Neutrophil (primary cell): ENCODE measurements around the gene IL36B.

Experiments
- H3K27ac ChIP-seq: fragments of 200-600 bp; sonication (generic); 2 replicates; pipeline ENCODE4 v1.5.1; 2016; ENCODE audit warnings: mild to moderate bottlenecking, moderate library complexity
- H3K27me3 ChIP-seq: fragments of 200-600 bp; sonication (generic); 2 replicates; pipeline ENCODE4 v1.6.0; 2016; ENCODE audit warnings: mild to moderate bottlenecking
- H3K36me3 ChIP-seq: fragments of 200-600 bp; sonication (generic); 2 replicates; pipeline ENCODE4 v1.5.1; 2017
- H3K4me1 ChIP-seq, 2 experiments: fragments of 200-600 bp in 1 of 2; sonication (generic) in 1 of 2; 1 replicate in 1 of 2; 2 replicates in 1 of 2; pipeline versions ENCODE4 v1.5.1 to v1.6.1; 2013 to 2016; ENCODE audit warnings: low read depth in 1 of 2, low read length in 1 of 2, mild to moderate bottlenecking in 1 of 2, moderate library complexity in 1 of 2; ENCODE audit not compliant: control insufficient read depth in 1 of 2, insufficient read depth in 1 of 2
- H3K4me3 ChIP-seq, 2 experiments: fragments of 200-600 bp in 1 of 2; sonication (generic) in 1 of 2; 1 replicate in 1 of 2; 2 replicates in 1 of 2; pipeline ENCODE4 v1.5.1; 2013 to 2016; ENCODE audit warnings: low read depth in 1 of 2, low read length in 1 of 2, mild to moderate bottlenecking in 1 of 2, moderate library complexity in 1 of 2
- H3K9me3 ChIP-seq: fragments of 200-600 bp; sonication (generic); 2 replicates; pipeline ENCODE4 v1.5.1; 2016
- CTCF ChIP-seq: fragments of 200-600 bp; sonication (generic); IDR thresholded peaks from 2 replicates; pipeline ENCODE4 v1.5.1; 2016; ENCODE audit warnings: antibody characterized with exemption

The IL36B gene

DNA sequence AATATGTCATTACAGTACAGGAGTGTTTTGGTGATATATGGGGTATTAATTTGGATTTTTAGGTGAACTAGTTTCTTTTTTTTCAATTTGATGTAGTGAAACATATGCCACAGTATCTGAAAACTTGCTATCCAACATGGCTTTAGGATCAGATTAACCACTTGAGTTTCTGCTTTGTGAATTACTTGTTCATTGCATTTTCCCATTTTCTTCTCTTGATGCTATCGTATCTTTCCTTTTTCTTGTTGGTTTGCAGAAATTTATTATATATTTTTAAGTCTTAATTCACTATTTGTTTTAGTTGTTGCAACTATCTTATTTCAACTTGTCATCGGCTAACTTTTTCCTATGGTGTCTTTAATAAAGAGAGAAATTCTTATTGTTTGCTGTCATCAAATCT, 38.6 kb downstream of the IL36B start:
- TF ChIP-seq CTCF = no peak
- Histone ChIP-seq H3K9me3 (no peaks in the 10 kb centered on the region), H3K27me3 (no peaks in the 10 kb centered on the region), H3K4me1 (no peaks in the 10 kb centered on the region), H3K36me3 (no peaks in the 10 kb centered on the region), H3K27ac (no peak overlapping the region), H3K4me3 (no peak overlapping the region)

GRCh38 chr2:113013336-113013661, 39.4 kb downstream of the IL36B start:
- H3K4me3 ChIP-seq = no peak overlapping the region
- H3K4me1 ChIP-seq = no peaks in the 10 kb centered on the region
- no peak for TF ChIP-seq CTCF
- H3K27me3 ChIP-seq = no peaks in the 10 kb centered on the region
- no peaks in the 10 kb centered on the region for H3K9me3 ChIP-seq
- no peak overlapping the region for H3K27ac ChIP-seq
- H3K36me3 ChIP-seq = no peaks in the 10 kb centered on the region

- Histone ChIP-seq H3K36me3 (no peaks in the 10 kb centered on the region), H3K4me3 (no peak overlapping the region), H3K4me1 (no peaks in the 10 kb centered on the region), H3K27ac (no peak overlapping the region), H3K9me3 (no peaks in the 10 kb centered on the region), H3K27me3 (peaks cover 2% of the 10 kb centered on the region)
- TF ChIP-seq CTCF = no peak
Observed at GRCh38 chr2:113012436-113013335, 40.0 kb downstream of the IL36B start.

DNA sequence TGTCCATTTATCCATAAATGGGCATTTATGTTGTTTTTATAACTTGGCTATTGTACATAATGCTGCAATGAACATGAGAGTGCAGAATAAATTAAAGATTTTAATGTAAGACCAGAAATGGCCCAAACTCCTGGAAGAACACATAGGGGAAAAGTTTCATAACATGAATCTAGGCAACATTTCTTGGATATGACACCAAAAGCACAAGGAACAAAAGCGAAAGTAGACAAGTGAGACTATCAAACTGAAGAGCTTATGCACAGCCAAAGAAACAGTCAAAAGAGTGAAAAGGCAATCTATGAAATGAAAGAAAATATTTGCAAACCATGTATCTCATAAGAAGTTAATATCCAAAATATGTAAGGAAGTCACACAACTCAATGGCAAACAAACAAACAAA, 41.6 kb downstream of the IL36B start:
- H3K27ac ChIP-seq = no peak overlapping the region
- H3K27me3 ChIP-seq = peaks cover 3% of the 10 kb centered on the region
- no peaks in the 10 kb centered on the region for H3K36me3 ChIP-seq
- no peak overlapping the region for H3K4me3 ChIP-seq
- H3K4me1 ChIP-seq = no peaks in the 10 kb centered on the region
- TF ChIP-seq CTCF = no peak
- H3K9me3 ChIP-seq = no peaks in the 10 kb centered on the region

DNA sequence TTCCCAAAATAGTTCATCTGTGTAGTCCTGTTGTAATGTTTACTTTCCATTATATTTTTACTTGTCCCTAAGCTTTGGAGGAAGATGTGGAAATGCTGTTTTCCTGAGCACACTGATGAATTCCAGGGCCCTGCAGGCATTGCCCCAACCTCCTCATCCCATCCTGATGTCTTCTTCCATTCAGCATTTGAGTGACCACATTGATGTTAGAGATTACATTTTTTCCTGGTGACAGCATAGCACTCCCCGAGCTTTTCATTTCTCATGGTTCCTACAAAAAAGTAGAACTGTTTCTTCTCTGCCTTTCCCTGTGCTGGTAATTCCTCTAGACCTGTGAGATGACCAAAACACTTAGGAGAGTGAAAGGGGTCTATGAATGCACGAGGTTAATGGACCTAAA, 42.6 kb downstream of the IL36B start:
- H3K36me3 ChIP-seq = no peaks in the 10 kb centered on the region
- no peaks in the 10 kb centered on the region for H3K4me1 ChIP-seq
- no peak overlapping the region for H3K4me3 ChIP-seq
- H3K9me3 ChIP-seq = no peaks in the 10 kb centered on the region
- H3K27me3 ChIP-seq = peaks cover 3% of the 10 kb centered on the region
- no peak overlapping the region for H3K27ac ChIP-seq
- no peak for TF ChIP-seq CTCF
